HG03575 (cell line): Measurements from ENCODE around the gene SF3B6.
"Not testable (repeated sequence)": the region's sequence is repeated elsewhere in the genome, so short reads cannot be mapped to it uniquely, and the experiment has no call there.

Source experiments
- ATAC-seq: cut with Tn5 transposase; IDR thresholded peaks from one replicate; pipeline ENCODE4 v1.9.1; 2021; ENCODE audit not compliant: unreplicated experiment, insufficient number of reproducible peaks, low FRiP score; ENCODE audit errors: extremely low read depth

SF3B6 gene

GRCh38 chr2:24075915-24076848 lies at the start of gene SF3B6:
Gene SF3B6, minus strand, starts transcription at chr2:24076326. Its CDS starts 97 bp downstream, at chr2:24076229.
- peak; percentile 80 for ATAC-seq

- no peak for ATAC-seq
These were observed 47.9 kb upstream of the SF3B6 start for GRCh38 chr2:24123922-24124580.

DNA sequence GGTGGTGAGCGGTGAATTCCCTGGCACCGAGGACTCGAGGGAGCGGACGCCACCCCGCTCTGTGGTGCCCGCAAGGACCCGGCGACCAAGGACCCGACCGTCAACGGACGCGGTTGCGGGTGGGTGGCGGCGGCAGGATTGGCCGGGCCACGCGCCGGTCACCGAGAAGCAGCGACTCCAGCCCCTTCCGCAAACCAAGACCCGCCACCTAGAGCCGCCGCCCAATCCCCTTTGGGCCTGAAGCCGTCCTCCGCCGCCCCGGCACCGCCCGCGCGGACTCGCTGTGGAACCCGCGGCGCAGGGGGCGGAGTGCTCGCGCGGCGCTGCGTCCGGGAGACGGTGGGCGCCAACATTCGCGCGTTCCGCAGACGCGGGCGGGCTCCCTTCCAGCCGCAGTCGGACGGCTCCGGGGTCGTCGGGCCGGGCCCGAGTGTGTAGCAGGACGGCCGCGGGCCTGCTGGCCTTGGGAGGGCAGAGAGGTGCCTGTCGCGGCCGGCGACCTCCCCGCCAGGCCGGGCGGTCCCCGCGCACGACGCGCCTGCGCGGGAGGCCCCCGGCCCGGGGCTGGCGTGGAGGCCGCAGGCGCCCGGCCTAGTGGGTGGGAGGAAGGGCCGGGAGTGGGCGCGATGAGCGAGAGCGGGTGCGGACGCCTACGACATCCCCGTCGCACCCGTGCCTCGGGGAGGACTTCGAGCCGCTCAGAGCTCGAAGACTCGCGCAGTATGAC lies 47.2 kb upstream of the SF3B6 start, which contains the start of the genes FAM228B and PFN4:
TSS of gene FAM228B (plus strand) at position 275 of the 727 bp plus-strand sequence. CDS start 893 bp downstream, outside the sequence.
TSS of gene PFN4 (minus strand) at position 140 of the 727 bp plus-strand sequence. CDS start 799 bp downstream, outside the sequence.
- peak; percentile 38 for ATAC-seq

DNA sequence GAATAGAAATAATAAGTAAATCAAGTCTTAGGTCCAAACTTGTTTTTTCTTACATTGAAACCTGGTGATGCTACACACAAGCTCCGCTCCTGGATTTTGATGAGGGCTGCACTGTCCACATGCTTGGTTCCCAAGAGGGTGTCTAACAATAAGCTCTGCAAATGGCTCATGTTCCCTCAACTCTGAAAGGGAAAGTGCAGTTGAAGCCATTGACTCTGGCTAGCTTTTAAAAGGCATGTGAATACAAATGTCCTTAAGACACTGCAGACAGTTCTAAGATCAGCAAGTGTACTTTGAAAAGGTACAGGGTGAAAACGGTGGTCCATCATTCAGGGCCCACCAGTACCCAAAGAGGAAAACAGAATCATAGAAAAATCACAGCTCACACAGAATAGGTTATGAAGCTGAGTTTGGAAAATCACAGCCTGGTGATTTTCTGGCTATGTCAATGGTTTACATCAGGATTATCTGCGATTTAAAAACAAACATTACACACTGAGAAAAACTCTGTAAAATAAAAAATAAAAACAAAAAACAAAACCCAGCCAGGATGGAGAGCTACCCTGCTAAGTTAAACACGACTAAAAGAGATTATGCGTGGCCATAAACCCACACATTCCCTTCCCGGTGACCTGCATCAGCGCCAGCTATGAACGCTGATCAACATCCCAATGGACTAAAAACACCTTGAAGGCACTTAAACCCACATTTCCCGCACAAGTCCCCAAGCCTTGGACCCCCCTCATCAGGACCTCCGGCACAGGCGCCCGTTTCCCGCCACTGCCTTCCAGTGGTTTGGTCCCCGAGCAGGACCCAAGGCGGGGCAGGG lies 46.5 kb upstream of the SF3B6 start:
- no peak for ATAC-seq

DNA sequence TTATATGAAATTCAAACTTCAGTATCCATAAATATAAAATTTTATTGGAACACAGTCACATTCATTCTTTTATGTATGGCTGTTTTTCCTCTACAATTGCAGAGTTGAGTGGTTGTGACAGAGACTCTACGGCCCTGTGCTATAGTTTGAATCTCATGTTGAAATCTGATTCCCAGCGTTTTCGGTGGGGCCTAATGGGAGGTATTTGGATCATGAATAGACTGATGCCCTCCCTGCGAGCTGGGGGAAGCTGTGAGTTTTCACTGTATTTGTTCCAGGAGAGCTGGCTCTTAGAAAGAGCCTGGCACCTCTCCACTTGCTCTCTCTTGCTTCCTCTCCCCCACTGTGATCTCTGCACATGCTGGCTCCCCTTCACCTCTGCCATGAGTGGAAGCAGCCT lies 45.3 kb upstream of the SF3B6 start:
- no peak for ATAC-seq

DNA sequence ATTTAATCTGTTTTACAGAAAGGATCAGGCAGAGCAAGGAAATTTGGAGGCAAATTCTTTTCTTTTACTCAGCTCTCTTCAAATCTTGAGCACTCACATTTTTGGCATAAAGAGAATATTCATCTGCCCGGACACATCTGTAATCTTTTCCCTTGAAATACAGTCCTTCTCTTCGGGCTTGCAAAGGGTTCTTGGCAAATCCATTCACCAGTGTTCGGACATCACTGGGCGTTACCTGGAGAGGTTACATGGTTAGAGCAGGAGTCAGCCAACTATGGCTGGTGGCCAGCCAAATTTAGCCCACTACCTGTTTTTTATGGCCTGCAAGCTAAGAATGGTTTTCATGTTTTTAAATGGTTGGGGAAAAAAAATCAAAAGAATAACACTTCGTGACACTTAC lies 44.9 kb upstream of the SF3B6 start:
- ATAC-seq, result no peak

DNA sequence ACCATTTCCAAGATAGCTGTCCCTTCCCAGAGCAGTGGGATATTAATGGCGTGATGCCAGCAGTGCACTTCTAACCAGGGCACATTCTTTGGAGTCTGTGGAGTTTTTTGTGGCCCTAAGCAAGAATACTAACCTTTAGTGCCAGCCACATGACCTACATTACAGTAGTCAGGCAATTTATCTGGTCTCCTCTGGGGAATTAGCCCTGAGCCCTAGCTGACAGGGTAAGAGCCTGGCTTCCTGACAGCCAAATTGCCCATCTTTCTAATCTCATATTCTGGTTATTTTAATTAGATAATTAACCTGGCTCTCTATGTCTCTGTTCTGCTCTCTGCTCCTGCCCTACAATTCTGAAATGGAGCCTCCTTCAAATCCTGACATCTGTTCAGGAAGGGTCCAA lies 41.8 kb upstream of the SF3B6 start:
- ATAC-seq, result no peak

GRCh38 chr2:24115057-24115456 lies 38.9 kb upstream of the SF3B6 start:
- ATAC-seq, result no peak

DNA sequence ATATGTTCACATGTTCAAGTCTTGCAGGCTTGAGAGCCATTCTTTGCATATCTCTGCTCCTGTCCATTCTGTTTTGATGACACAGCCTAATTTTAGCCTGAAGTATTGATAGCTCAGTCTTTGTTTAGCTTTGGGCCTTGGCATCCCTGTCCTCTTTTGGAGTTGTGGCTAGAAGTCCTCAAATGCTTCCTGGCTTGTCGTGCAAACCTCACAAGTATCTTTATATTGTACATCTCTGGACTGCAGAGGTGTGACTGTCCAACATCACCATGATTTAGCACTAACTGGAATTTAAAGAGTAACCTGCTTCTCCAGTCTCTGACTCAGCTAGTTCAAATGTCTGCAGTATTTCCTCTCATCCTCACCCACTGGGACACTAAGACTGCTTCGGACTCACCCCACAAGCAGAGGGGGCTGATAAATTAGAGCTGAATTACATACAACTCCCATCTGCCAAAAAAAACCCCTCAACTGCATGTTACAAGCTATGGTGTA lies 35.3 kb upstream of the SF3B6 start:
- no peak for ATAC-seq

- ATAC-seq, result no peak
These were observed 34.7 kb upstream of the SF3B6 start for GRCh38 chr2:24110660-24111303.

- ATAC-seq, result not testable (repeated sequence)
These were observed 33.3 kb upstream of the SF3B6 start for GRCh38 chr2:24109431-24109830.

GRCh38 chr2:24107336-24107735 lies 31.2 kb upstream of the SF3B6 start:
- no peak for ATAC-seq

GRCh38 chr2:24106786-24107185 lies 30.7 kb upstream of the SF3B6 start:
- no peak for ATAC-seq

GRCh38 chr2:24105816-24106215 lies 29.7 kb upstream of the SF3B6 start:
- no peak for ATAC-seq

- no peak for ATAC-seq
These were observed 28.8 kb upstream of the SF3B6 start for GRCh38 chr2:24104906-24105305.

DNA sequence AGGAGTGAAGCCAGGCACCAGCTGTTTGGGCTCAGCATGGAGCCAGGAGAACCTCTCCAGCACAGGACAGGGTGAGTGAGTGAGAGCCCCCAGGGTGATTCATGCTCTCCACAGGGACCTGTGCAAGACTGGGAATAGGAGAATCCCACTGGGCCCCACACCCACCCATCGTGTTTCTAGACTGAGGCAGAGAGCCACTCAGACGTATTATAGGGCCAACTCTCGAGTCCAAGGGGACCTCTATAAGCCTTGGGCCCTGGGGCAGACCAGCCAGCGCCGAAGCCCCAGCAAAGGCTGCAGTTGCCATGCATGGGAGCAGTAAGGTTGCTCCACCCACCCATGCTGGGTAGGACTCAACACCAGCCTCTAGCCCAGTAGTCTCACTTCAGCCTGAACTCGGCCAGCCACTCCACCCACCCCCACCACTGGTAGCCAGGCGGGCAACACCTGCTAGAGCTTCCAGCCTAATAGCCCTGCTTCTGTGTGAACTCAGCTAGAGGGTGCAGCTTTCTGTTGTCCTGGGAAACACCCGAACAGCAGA lies 28.1 kb upstream of the SF3B6 start:
- ATAC-seq, result no peak

DNA sequence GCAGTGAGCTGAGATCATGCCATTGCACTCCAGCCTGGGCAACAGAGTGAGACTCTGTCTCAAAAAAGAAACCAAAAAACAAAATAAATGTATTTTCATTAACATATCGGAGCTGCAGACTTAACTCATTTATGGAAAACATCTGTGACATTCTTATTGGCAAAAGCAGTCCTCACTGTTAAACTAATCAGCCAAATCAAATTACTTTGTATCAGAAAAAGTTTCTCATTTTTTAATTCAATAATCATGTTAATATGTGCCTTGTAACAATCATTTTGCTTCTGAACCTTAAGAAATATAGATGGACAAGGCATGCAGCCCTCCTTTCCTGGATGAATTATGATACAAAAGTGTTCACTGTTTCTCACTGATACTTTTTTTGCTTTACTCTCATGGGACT lies 26.6 kb upstream of the SF3B6 start:
- no peak for ATAC-seq

DNA sequence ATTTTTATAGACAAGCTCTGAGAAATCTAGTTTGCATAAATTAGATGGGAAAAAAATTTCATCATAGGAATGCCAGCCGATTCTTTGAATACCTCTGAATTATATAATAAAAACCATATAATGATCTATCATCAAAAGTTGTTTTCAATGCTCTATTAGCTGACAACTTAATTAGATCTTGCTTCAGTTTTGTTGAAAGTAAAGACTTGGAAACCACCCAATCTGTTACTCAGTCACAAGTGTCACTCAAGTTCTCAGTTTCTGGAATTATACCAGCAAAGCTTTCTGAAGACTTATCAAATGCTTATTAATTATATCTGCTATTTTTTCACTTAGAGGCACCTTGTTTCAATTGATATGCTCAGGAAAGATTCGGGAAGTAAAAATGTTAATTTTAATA lies 25.9 kb upstream of the SF3B6 start:
- ATAC-seq, result no peak
